GM04503 (cell line): ENCODE results near the gene PLPPR5.
"Not testable (repeated sequence)": the region's sequence is repeated elsewhere in the genome, so short reads cannot be mapped to it uniquely, and the experiment has no call there.

ENCODE experiments used
- DNase-seq: peaks from one replicate; pipeline ENCODE4 v3.0.0-alpha.2; 2012; ENCODE audit warnings: low read depth

PLPPR5 gene

GRCh38 chr1:99004861-99005442 lies at the start of gene PLPPR5:
PLPPR5 (minus strand) TSS chr1:99004861; CDS start chr1:99004671, 190 bp downstream.
- DNase-seq, result no peak

- no peak for DNase-seq
These were observed 47.1 kb upstream of the PLPPR5 start for GRCh38 chr1:99051611-99052283.

DNA sequence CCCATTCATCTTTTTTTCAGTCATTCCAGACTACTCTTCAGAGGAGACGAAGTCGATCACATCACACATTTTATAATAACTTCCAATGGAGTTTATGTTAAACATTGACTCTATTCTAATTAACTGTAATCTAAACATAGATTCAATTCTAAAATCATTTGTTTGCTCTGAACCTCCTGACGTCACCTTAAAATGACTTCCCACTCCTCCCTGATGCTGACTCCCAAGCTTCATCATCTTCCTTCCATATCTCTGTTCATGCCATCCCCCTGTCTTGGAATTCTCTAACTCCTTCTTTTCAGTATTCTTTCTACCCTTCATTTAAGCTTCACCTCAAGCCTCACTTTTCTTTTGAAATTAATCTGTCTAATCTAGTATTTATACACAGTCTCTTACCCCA lies 45.1 kb upstream of the PLPPR5 start:
- DNase-seq, result no peak

DNA sequence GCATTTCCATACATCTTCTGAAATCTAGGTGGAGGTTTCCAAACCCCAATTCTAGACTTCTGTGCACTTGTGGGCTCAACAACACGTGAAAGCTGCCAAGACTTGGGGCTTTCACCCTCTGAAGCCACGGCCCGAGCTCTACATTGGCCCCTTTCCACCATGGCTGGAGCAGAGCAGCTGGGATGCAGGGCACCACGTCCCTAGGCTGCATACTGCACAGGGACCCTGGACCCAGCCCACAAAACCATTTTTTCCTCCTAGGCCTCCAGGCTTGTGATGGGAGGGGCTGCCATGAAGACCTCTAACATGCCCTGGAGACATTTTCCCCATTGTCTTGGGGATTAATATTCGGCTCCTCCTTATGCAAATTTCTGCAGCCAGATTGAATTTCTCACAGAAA lies 32.1 kb upstream of the PLPPR5 start:
- DNase-seq, result not testable (repeated sequence)

GRCh38 chr1:99018313-99018712 lies 13.7 kb upstream of the PLPPR5 start:
- DNase-seq, result no peak

- DNase-seq, result no peak
These were observed 13.0 kb upstream of the PLPPR5 start for GRCh38 chr1:99017655-99018054.

GRCh38 chr1:99010679-99011078 lies 6.0 kb upstream of the PLPPR5 start:
- DNase-seq, result no peak

- DNase-seq, result no peak
These were observed 2.7 kb upstream of the PLPPR5 start for GRCh38 chr1:99007366-99007765.

- no peak for DNase-seq
These were observed 879 bp upstream of the PLPPR5 start for GRCh38 chr1:99005537-99005942.

DNA sequence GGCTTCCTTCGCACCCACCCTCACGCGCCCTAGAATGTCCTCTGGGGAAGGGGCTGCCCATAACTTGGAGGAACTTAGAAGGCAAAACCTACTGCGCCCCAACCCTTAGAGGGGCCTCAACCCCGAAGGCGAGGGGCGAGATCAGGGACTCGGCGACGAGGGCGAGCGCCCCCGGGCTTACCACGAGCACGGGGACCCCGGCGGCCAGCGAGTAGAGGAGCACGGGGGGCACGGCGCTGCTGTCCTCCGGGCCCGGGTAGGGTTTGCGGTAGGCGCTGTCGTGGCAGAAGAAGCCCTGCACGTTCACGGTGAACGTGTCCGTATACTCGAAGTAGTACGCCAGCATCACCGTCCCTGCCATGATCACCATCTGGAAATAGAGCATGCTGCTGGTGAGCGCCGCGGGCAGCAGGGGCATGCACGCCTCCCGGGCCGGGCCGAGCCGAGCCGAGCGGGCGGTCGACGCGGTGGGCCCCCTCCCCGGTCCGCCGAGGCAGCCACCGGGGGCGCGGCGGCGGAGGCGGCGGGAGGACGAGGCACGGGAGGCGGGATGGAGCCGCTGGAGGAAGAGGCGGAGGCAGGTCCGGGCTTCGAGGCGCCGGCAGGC lies 304 bp downstream of the PLPPR5 start:
- no peak for DNase-seq

DNA sequence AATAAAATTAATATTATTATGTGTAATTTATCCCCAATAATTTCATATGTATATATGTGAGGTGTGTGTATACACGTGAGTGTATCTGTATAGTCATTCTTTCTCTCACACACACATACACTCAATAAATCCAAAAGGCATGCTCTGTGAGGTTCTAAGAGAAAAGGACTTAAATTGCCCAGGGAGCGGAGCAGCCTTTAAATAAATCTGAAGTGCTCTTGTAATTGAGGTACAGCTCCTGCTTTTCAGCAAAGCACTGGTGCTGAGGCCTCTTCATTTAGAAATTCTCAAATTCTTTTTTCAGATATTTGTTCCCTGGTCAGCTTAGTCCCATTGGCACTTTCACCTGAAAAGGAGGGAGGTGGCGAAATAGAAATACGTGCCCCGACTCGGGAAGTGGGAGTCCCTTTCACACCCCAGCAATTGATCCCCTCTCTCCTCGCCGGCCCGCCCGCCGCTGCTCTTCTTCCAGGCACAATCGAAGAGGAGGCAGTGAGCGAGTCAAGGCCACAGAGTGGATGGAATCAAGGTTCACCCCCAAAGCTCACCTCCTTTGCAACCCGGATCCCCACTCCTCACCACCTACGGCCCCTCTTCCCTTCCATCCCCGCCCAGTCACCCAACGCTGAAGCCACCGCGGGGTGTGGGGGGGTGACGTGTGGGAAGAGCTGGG lies 944 bp downstream of the PLPPR5 start:
- no peak for DNase-seq

- DNase-seq, result no peak
These were observed 11.8 kb downstream of the PLPPR5 start for GRCh38 chr1:98992844-98993243.

GRCh38 chr1:98991127-98992012 lies 13.3 kb downstream of the PLPPR5 start:
- peak; percentile 39 for DNase-seq

- DNase-seq, result no peak
These were observed 15.1 kb downstream of the PLPPR5 start for GRCh38 chr1:98989556-98989907.

DNA sequence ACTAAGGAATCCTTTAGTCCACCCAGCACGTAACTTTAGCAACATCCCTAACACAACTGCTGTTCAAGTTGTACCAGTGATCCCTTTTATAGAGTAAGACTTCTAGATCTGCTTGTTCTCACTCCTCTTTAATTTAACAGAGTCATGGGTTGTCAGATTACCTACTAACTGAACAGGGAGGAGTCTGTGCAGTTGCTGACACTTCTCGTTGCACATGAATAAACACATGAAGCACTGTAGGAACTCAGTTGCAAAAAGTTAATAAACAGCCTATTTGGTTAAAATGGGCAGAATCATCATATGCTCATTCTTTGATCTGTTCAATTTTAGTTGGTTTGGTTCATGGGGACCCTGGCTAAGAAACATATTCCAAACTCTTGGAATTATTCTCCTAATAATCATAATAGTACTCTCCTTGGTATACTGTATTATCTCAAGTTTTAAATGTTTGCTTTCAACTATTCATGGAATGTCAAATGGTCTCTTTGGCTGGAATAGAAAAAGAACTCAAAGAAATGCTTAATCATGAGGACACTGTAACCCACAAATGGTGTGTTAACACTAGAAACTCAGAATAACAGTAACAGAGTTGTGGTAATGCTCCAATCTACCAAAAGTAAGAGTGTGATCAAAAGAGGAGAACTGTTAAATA lies 15.6 kb downstream of the PLPPR5 start:
- no peak for DNase-seq

GRCh38 chr1:98985687-98986086 lies 19.0 kb downstream of the PLPPR5 start:
- no peak for DNase-seq

DNA sequence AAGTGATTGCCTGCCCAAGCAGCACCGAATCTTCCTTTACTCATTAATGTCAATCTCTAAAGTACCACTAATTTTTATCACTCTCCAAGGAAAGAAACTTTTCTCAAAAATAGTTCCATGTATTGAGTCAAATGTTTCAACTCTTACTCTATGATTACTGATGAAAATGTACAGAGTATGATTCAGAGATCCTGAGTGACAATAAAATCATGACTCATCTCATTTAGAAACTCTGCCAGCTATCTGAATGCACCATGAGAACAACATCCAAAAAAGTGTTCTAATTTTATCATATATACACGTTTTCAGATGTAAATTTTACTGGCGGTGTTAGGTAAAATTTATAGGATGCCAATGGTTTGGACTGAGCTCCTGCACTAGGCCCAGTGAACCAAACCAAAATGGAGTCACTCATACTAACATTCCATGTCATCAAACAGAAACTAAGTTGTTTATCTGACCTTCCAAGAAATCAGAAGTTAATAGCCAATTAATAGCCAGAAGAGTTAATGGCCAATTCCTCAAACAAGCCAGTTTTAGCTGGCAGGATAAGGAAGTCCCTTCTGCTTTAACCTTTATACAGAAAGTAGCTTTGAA lies 22.6 kb downstream of the PLPPR5 start:
- DNase-seq, result no peak

- no peak for DNase-seq
These were observed 25.2 kb downstream of the PLPPR5 start for GRCh38 chr1:98979463-98979862.

GRCh38 chr1:98975810-98976209 lies 28.9 kb downstream of the PLPPR5 start:
- DNase-seq, result no peak

DNA sequence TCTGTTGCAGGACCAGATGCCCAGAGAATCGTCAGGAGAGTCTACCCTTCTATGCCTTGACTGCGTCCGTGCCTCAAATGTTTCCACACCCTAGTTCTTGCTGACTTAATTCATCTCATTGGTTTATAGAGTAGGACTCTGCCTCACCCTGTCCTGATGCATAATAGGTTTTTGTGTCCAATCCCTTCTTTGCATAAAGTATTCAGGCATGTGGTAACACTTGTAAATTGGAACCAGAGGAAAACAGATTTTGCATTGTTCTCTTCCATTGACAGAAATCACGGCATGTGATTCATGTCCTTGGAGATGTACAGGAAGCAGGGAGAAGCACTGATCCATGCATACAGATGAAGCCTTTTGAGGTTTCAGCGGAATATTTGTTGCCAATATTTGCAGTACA lies 29.5 kb downstream of the PLPPR5 start:
- no peak for DNase-seq

- DNase-seq, result no peak
These were observed 34.7 kb downstream of the PLPPR5 start for GRCh38 chr1:98969798-98970490.
